HepG2 (cell line): ENCODE data around the gene UFSP2. TPM values are rescaled to one million over a fixed set of nuclear protein-coding genes. Genes with fewer than 3 reads are reported as not detected.

ENCODE experiments used
- ATAC-seq: fragments of 200-7000 bp; cut with Tn5 transposase; 3 replicates; pipeline ENCODE4 v1.9.1; 2020; ENCODE audit warnings: mild to moderate bottlenecking, moderate library complexity
- BruUV-seq: library from RNA; stranded (reverse); fragments of 400-500 nt; replicated peaks from 2 replicates; lab custom pipeline; 2021; lab: Mats Ljungman, UMichigan
- CTCF ChIA-PET: fragments of 300-600 bp; formaldehyde crosslinking; extraction: SDS; loops from one replicate; lab custom pipeline; 2021; ENCODE audit warnings: low total read pairs, inconsistent platforms, low intra/inter-chr PET ratio; lab: Yijun Ruan, JAX
- POLR2A ChIA-PET: fragments of 350-600 bp; sonication (Branson Sonifier 250); formaldehyde crosslinking; loops from one replicate; lab custom pipeline; 2020; ENCODE audit warnings: antibody characterized with exemption, inconsistent platforms; lab: Yijun Ruan, JAX
- DNase-seq: peaks from one replicate; pipeline ENCODE4 v3.0.0-alpha.2; 2015; ENCODE audit warnings: low spot score
- FAIRE-seq: peaks from 3 replicates; lab custom pipeline; 2011; peaks lifted over from hg19 to GRCh38; lab: Jason Lieb, UNC
- H2AFZ ChIP-seq: one replicate; pipeline ENCODE4 v1.6.1; 2011; ENCODE audit warnings: low read length, inconsistent platforms
- H3K27ac ChIP-seq: fragments of 300-600 bp; 3 replicates; pipeline ENCODE4 v1.8.0; 2011; ENCODE audit warnings: mixed run types, mild to moderate bottlenecking, mixed read lengths, low read length, inconsistent platforms; ENCODE audit not compliant: insufficient read depth; ENCODE audit errors: extremely low read length
- H3K27me3 ChIP-seq, 2 experiments: fragments of 200-600 bp in 1 of 2; 2 replicates in 1 of 2; 3 replicates in 1 of 2; pipeline versions ENCODE4 v1.6.0 to v1.8.0; 2011; ENCODE audit warnings: low read length in 2 of 2, mild to moderate bottlenecking in 2 of 2, moderate library complexity in 2 of 2, inconsistent platforms in 1 of 2; ENCODE audit not compliant: insufficient read depth in 2 of 2, control insufficient read depth in 1 of 2
- H3K36me3 ChIP-seq, 2 experiments: fragments of 200-600 bp in 1 of 2; replicated peaks in 1 of 2; 2 replicates in 1 of 2; 3 replicates in 1 of 2; pipeline versions ENCODE4 v1.5.1 to v1.8.0; 2011; ENCODE audit warnings: low read length in 2 of 2, inconsistent platforms in 1 of 2; ENCODE audit not compliant: insufficient read depth in 2 of 2, control insufficient read depth in 1 of 2
- H3K4me1 ChIP-seq: 2 replicates; pipeline ENCODE4 v1.5.1; 2012; ENCODE audit warnings: low read length, inconsistent platforms; ENCODE audit not compliant: insufficient read depth
- H3K4me2 ChIP-seq: 2 replicates; pipeline ENCODE4 v1.6.0; 2011; ENCODE audit warnings: low read depth, low read length, inconsistent platforms
- H3K4me3 ChIP-seq, 3 experiments: fragments of 200-600 bp in 1 of 3; sonication (generic), shearing (Covaris generic) in 1 of 3; replicated peaks in 1 of 3; 2 replicates each; pipeline ENCODE4 v1.5.1; 2011 to 2016; ENCODE audit warnings: low read length in 3 of 3, inconsistent platforms in 2 of 3, low read depth in 2 of 3, mild to moderate bottlenecking in 2 of 3, control low read depth in 1 of 3, mixed read lengths in 1 of 3; ENCODE audit not compliant: insufficient read depth in 1 of 3
- H3K79me2 ChIP-seq: one replicate; pipeline ENCODE4 v1.6.1; 2011; ENCODE audit warnings: low read length, inconsistent platforms; ENCODE audit not compliant: insufficient read depth
- H3K9ac ChIP-seq: 2 replicates; pipeline ENCODE4 v1.6.0; 2011; ENCODE audit warnings: mild to moderate bottlenecking, low read depth, low read length, inconsistent platforms; ENCODE audit not compliant: insufficient read depth
- H3K9me3 ChIP-seq: 2 replicates; pipeline ENCODE4 v1.5.1; 2012; ENCODE audit warnings: mild to moderate bottlenecking, low read length
- H4K20me1 ChIP-seq: 2 replicates; pipeline ENCODE4 v1.6.0; 2011; ENCODE audit warnings: inconsistent platforms, mild to moderate bottlenecking, low read length, moderate library complexity; ENCODE audit not compliant: insufficient read depth
- ATF7-NPFF ChIP-seq: sonication (generic); formaldehyde crosslinking; IDR thresholded peaks from 2 replicates; pipeline ENCODE4 v1.8.1; 2023; ENCODE audit warnings: mild to moderate bottlenecking, low read depth, missing genetic modification reagents, moderate library complexity
- ATM ChIP-seq: fragments of 450-650 bp; IDR thresholded peaks from 2 replicates; pipeline ENCODE4 v1.7.1; 2017; ENCODE audit warnings: mild to moderate bottlenecking, borderline replicate concordance
- FOXP4 ChIP-seq: sonication (generic); formaldehyde crosslinking; IDR thresholded peaks from 2 replicates; pipeline ENCODE4 v1.4.0; 2020; ENCODE audit warnings: missing genetic modification reagents
- HHEX ChIP-seq: IDR thresholded peaks from 2 replicates; pipeline ENCODE4 v1.6.1; 2016; ENCODE audit warnings: control low read depth
- KMT2B ChIP-seq: IDR thresholded peaks from 2 replicates; pipeline ENCODE4 v1.6.1; 2016; ENCODE audit warnings: missing genetic modification reagents, missing compliant biosample characterization
- RCOR2 ChIP-seq: IDR thresholded peaks from 2 replicates; pipeline ENCODE4 v1.6.1; 2016; ENCODE audit warnings: missing biosample characterization, missing genetic modification reagents
- REL ChIP-seq: sonication (generic); formaldehyde crosslinking; conservative IDR thresholded peaks from 2 replicates; pipeline ENCODE4 v1.8.0; 2022; ENCODE audit warnings: mild to moderate bottlenecking, missing genetic modification reagents, moderate library complexity
- THYN1 ChIP-seq: sonication (generic); formaldehyde crosslinking; IDR thresholded peaks from 2 replicates; pipeline ENCODE4 v1.8.1; 2023; ENCODE audit warnings: low read depth, mild to moderate bottlenecking, moderate library complexity, missing genetic modification reagents, borderline replicate concordance
- ZFP41 ChIP-seq: sonication (generic); formaldehyde crosslinking; IDR thresholded peaks from 2 replicates; pipeline ENCODE4 v1.4.0; 2020; ENCODE audit warnings: mild to moderate bottlenecking, missing genetic modification reagents, borderline replicate concordance
- ZNF280D ChIP-seq: sonication (generic); formaldehyde crosslinking; IDR thresholded peaks from 2 replicates; pipeline ENCODE4 v1.5.1; 2020; ENCODE audit warnings: mild to moderate bottlenecking, missing genetic modification reagents
- ZNF343 ChIP-seq: sonication (generic); formaldehyde crosslinking; IDR thresholded peaks from 2 replicates; pipeline ENCODE4 v1.4.0; 2020; ENCODE audit warnings: mild to moderate bottlenecking, missing genetic modification reagents
- WGBS: methylation state at CpG from one replicate; pipeline ENCODE4 v1.1.6; 2017; ENCODE audit warnings: low lambda C conversion rate; 5-methylcytosine and 5-hydroxymethylcytosine counted together
- in situ Hi-C: cut with HindIII; loops from 2 replicates; pipeline ENCODE4 v1.10.0; 2017; ENCODE audit warnings: low pct_unique_long_range_greater_than_20kb; ENCODE audit not compliant: extremely low pct_ligation_motif_present
- intact Hi-C: fragments of 100-400 bp; cut with micrococcal nuclease; formaldehyde crosslinking; loops from one replicate; pipeline ENCODE4 v1.10.0; 2022; ENCODE audit not compliant: unreplicated experiment
- polyA plus RNA-seq, 8 experiments: library from polyadenylated mRNA; depleted of rRNA in 3 of 8; stranded (reverse) in 7 of 8; unstranded in 1 of 8; fragments of >200 nt; fragmentation: Illumina TruSeq in 4 of 8; extraction: Trizol in 4 of 8; gene quantifications; 2 replicates each; pipeline versions ENCODE4 v1.2.1 to v1.2.3, GENCODE V29; 2011 to 2016; ENCODE audit warnings: low read depth in 4 of 8, missing spikeins in 1 of 8, mixed read lengths in 1 of 8; ENCODE audit not compliant: insufficient read depth in 1 of 8
- total RNA-seq, 5 experiments: library from RNA; depleted of rRNA; stranded (reverse); fragments of >200 nt; fragmentation: Illumina TruSeq; extraction: Trizol; gene quantifications; 2 replicates each; pipeline ENCODE4 v1.2.3, GENCODE V29; 2016; ENCODE audit warnings: low read depth in 1 of 5

The UFSP2 gene
- total and polyA plus RNA-seq, 2 of the 13 experiments (the other 11 are each of a cell fraction or from before 2014, with no cell fraction given), result 24.1 to 32.3 TPM

- H3K9me3 ChIP-seq, result no peaks in the 10 kb centered on the region
- H4K20me1 ChIP-seq, result no peaks in the 10 kb centered on the region
- FAIRE-seq, result no peak
- 98% methylated on average over 4 of the region's 4 CpGs for WGBS
- CTCF ChIA-PET, result no interaction called here
- no peak overlapping the region for H3K4me3 ChIP-seq
- H3K36me3 ChIP-seq, result peaks cover 6 to 38% of the 10 kb centered on the region in 2 experiments; a peak in 4 of 5 replicates
- DNase-seq, result no peak
- no TSS peak for BruUV-seq
- no peaks in the 10 kb centered on the region for H3K27me3 ChIP-seq
- TF ChIP-seq ATM (no peak), ZNF280D (CRISPR knock-in tag) (no peak), RCOR2 (CRISPR knock-in tag) (no peak), HHEX (no peak), REL (no peak), ZNF343 (CRISPR knock-in tag) (no peak), ZFP41 (CRISPR knock-in tag) (no peak), KMT2B (CRISPR knock-in tag) (no peak), FOXP4 (CRISPR knock-in tag) (no peak), ATF7-NPFF (no peak), THYN1 (CRISPR knock-in tag) (no peak)
- POLR2A ChIA-PET, result no interaction called here
- intact Hi-C loops (no loop called here), in situ Hi-C loops (no loop called here)
- no peak overlapping the region for H2AFZ ChIP-seq
- H3K27ac ChIP-seq, result no peak overlapping the region
- H3K4me2 ChIP-seq, result no peak overlapping the region
- H3K9ac ChIP-seq, result no peak overlapping the region
- peaks cover 15% of the 10 kb centered on the region for H3K4me1 ChIP-seq
- no peaks in the 10 kb centered on the region for H3K79me2 ChIP-seq
- no peak for ATAC-seq
Measured at GRCh38 chr4:185358514-185358913, 67.2 kb downstream of the UFSP2 start.
